AG04449 (cell line): ENCODE results near the gene NRG3.

Experiments used
- CTCF ChIA-PET: fragments of 350-600 bp; formaldehyde crosslinking; extraction: SDS; loops from one replicate; lab custom pipeline; 2021; ENCODE audit warnings: antibody characterized with exemption; lab: Yijun Ruan, JAX
- POLR2A ChIA-PET: fragments of 400-600, 350-600 bp; formaldehyde crosslinking; extraction: SDS; loops from one replicate; lab custom pipeline; 2020; ENCODE audit warnings: antibody characterized with exemption, inconsistent platforms; lab: Yijun Ruan, JAX
- DNase-seq: peaks from one replicate; pipeline ENCODE4 v3.0.0-alpha.2; 2010; ENCODE audit warnings: low read depth, low spot score
- H3K4me3 ChIP-seq: 2 replicates; pipeline ENCODE4 v1.5.1; 2011; ENCODE audit warnings: low read depth, mild to moderate bottlenecking, control low read depth, low read length
- CTCF ChIP-seq: IDR thresholded peaks from one replicate; pipeline ENCODE4 v1.5.1; 2011; ENCODE audit warnings: mild to moderate bottlenecking, moderate library complexity, low read length, control low read depth, inconsistent platforms; ENCODE audit not compliant: insufficient read depth; ENCODE audit errors: missing control alignments

NRG3 gene

GRCh38 chr10:82020999-82021398 is 146.0 kb downstream of the NRG3 start:
- POLR2A ChIA-PET, result no interaction called here
- CTCF ChIA-PET, result no interaction called here
- no peak overlapping the region for H3K4me3 ChIP-seq
- no peak for TF ChIP-seq CTCF
- DNase-seq, result no peak

GRCh38 chr10:82027711-82028110 is 152.7 kb downstream of the NRG3 start:
- no peak for TF ChIP-seq CTCF
- no peak for DNase-seq
- ChIA-PET CTCF (no interaction called here), POLR2A (no interaction called here)
- no peak overlapping the region for H3K4me3 ChIP-seq

- POLR2A ChIA-PET, result no interaction called here
Observed at GRCh38 chr10:82037076-82037475, 162.1 kb downstream of the NRG3 start.

DNA sequence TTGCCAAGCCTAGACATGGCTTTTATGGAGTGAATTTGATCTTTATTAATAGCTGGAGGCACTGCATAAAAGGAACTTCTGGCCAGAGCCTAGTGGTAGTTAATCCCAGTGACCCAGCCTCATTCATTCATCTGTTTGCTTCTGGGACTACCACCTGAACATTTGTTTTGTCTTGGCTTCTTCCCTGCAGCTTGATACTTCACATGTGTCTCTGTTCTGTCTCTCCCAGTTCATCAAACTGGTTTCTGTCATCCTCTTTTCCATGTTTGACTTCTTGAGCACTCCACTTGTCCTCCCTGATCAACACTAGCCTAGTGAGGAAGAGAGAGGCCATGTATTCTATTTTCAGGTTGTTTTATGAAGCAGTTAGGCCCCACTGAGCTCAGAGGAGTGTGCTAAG is 163.6 kb downstream of the NRG3 start:
- DNase-seq, result no peak
- TF ChIP-seq CTCF, result no peak
- ChIA-PET CTCF (no interaction called here), POLR2A (no interaction called here)
- H3K4me3 ChIP-seq, result no peak overlapping the region

More at GRCh38 chr10:82037076-82037475, 162.1 kb downstream of the NRG3 start:
- CTCF ChIA-PET, result no interaction called here
- DNase-seq, result no peak
- H3K4me3 ChIP-seq, result no peak overlapping the region
- TF ChIP-seq CTCF, result no peak

DNA sequence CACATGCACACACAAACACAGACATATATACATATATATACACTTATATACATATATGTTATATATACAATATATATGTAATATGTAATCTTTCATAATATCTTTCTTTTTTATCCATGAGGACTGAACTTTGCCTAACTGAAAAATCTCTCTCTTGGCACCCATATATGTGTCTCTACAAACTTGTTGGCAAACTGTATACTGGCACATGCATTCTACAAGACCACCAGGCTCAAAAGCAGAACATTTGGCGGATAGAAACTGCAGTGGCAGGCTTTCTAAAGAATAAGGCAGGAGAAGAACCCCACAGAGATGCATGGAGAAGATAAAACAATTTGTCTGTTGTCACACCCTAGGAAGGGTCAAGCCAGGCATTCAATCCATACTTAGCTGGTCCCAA is 165.3 kb downstream of the NRG3 start:
- ChIA-PET POLR2A (no interaction called here), CTCF (no interaction called here)
- DNase-seq, result no peak
- TF ChIP-seq CTCF, result no peak
- H3K4me3 ChIP-seq, result no peak overlapping the region

DNA sequence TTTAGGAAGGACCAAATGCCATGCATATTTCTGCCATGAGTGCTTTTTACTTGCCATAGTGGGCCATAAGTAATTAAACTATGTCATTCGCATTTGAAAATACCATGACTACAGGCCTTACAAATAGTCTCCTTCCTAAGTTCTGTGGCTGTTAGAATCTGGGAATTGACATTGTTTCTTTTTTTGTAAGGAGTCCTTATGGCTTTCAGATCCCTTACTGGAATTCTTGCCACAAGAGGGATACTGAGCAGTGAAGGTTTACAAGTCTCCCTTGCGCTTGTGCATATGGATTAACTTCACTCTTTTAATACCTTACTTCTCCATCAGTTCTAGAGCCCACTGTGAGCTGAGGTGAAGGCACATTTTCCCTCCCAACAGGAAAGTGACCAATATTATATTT is 166.0 kb downstream of the NRG3 start:
- DNase-seq, result no peak
- ChIA-PET POLR2A (no interaction called here), CTCF (no interaction called here)
- no peak for TF ChIP-seq CTCF
- no peak overlapping the region for H3K4me3 ChIP-seq
